Osteocyte (in vitro differentiated cells): Measurements from ENCODE around the gene CHD9NB. TPM values are rescaled to one million over a fixed set of nuclear protein-coding genes. Genes with fewer than 3 reads are reported as not detected.
"Not testable (repeated sequence)": the region's sequence is repeated elsewhere in the genome, so short reads cannot be mapped to it uniquely, and the experiment has no call there.

Experiments
- DNase-seq: peaks from one replicate; pipeline ENCODE4 v3.0.0; 2021; ENCODE audit warnings: mixed read lengths; ENCODE audit not compliant: unreplicated experiment; ENCODE audit errors: extremely low spot score
- H3K27ac Mint-ChIP-seq: one replicate; pipeline ENCODE4 v1.8.0; 2021; ENCODE audit warnings: mild to moderate bottlenecking, mixed read lengths; ENCODE audit not compliant: unreplicated experiment
- H3K27me3 Mint-ChIP-seq: one replicate; pipeline ENCODE4 v1.8.0; 2021; ENCODE audit warnings: mixed read lengths; ENCODE audit not compliant: unreplicated experiment
- H3K36me3 Mint-ChIP-seq: one replicate; pipeline ENCODE4 v1.8.0; 2021; ENCODE audit warnings: mixed read lengths; ENCODE audit not compliant: unreplicated experiment
- H3K4me1 Mint-ChIP-seq: one replicate; pipeline ENCODE4 v1.8.0; 2021; ENCODE audit warnings: mixed read lengths; ENCODE audit not compliant: unreplicated experiment
- H3K4me3 Mint-ChIP-seq: one replicate; pipeline ENCODE4 v1.8.0; 2021; ENCODE audit warnings: mild to moderate bottlenecking, moderate library complexity, mixed read lengths; ENCODE audit not compliant: unreplicated experiment
- H3K9me3 Mint-ChIP-seq: one replicate; pipeline ENCODE4 v1.8.0; 2021; ENCODE audit warnings: mixed read lengths; ENCODE audit not compliant: unreplicated experiment
- CTCF ChIP-seq: fragments of 200-600 bp; sonication (generic); IDR thresholded peaks from 2 replicates; pipeline ENCODE4 v1.5.0; 2021; ENCODE audit warnings: antibody characterized with exemption, mild to moderate bottlenecking, moderate library complexity
- total RNA-seq: library from RNA; stranded (reverse); gene quantifications from 2 replicates; pipeline ENCODE4 v1.2.1, GENCODE V29; 2021

Gene CHD9NB
- total RNA-seq, 1 donor from 2014 or later = 4.8 TPM

- DNase-seq = peak; percentile 84
- no peak for TF ChIP-seq CTCF
- peak overlapping the region; percentile 75 for H3K4me3 Mint-ChIP-seq
- peaks cover 52% of the 10 kb centered on the region for H3K4me1 Mint-ChIP-seq
- no peaks in the 10 kb centered on the region for H3K36me3 Mint-ChIP-seq
- H3K27ac Mint-ChIP-seq = peak overlapping the region; percentile 94
- no peaks in the 10 kb centered on the region for H3K27me3 Mint-ChIP-seq
- H3K9me3 Mint-ChIP-seq = peaks cover 5% of the 10 kb centered on the region
Observed at GRCh38 chr16:53043986-53044601, 8.6 kb downstream of the CHD9NB start.

- peaks cover 5% of the 10 kb centered on the region for H3K9me3 Mint-ChIP-seq
- H3K27ac Mint-ChIP-seq = peak overlapping the region; percentile 94
- TF ChIP-seq CTCF = no peak
- no peak for DNase-seq
- peaks cover 52% of the 10 kb centered on the region for H3K4me1 Mint-ChIP-seq
- peak overlapping the region; percentile 75 for H3K4me3 Mint-ChIP-seq
- H3K36me3 Mint-ChIP-seq = no peaks in the 10 kb centered on the region
- no peaks in the 10 kb centered on the region for H3K27me3 Mint-ChIP-seq
Observed at GRCh38 chr16:53043428-53043831, 9.3 kb downstream of the CHD9NB start.

- Mint-ChIP-seq H3K27me3 (no peaks in the 10 kb centered on the region), H3K4me3 (peak overlapping the region; percentile 75), H3K4me1 (peaks cover 54% of the 10 kb centered on the region), H3K9me3 (peaks cover 5% of the 10 kb centered on the region), H3K27ac (peak overlapping the region; percentile 94), H3K36me3 (no peaks in the 10 kb centered on the region)
- DNase-seq = no peak
- TF ChIP-seq CTCF = no peak
Observed at GRCh38 chr16:53042235-53042701, 10.4 kb downstream of the CHD9NB start.

- Mint-ChIP-seq H3K27ac (peak overlapping the region; percentile 94), H3K4me3 (peak overlapping the region; percentile 75), H3K4me1 (peaks cover 54% of the 10 kb centered on the region), H3K27me3 (no peaks in the 10 kb centered on the region), H3K36me3 (no peaks in the 10 kb centered on the region), H3K9me3 (peaks cover 5% of the 10 kb centered on the region)
- no peak for TF ChIP-seq CTCF
- peak; percentile 90 for DNase-seq
Observed at GRCh38 chr16:53041320-53042051, 11.2 kb downstream of the CHD9NB start.

- TF ChIP-seq CTCF = no peak
- H3K27ac Mint-ChIP-seq = peak overlapping the region; percentile 94
- peaks cover 5% of the 10 kb centered on the region for H3K9me3 Mint-ChIP-seq
- no peaks in the 10 kb centered on the region for H3K27me3 Mint-ChIP-seq
- peaks cover 54% of the 10 kb centered on the region for H3K4me1 Mint-ChIP-seq
- no peaks in the 10 kb centered on the region for H3K36me3 Mint-ChIP-seq
- DNase-seq = no peak
- H3K4me3 Mint-ChIP-seq = peak overlapping the region; percentile 7
Observed at GRCh38 chr16:53040788-53041187, 11.9 kb downstream of the CHD9NB start.

GRCh38 chr16:53036711-53037110, 16.0 kb downstream of the CHD9NB start:
- Mint-ChIP-seq H3K27me3 (peaks cover 10% of the 10 kb centered on the region), H3K4me1 (peaks cover 17% of the 10 kb centered on the region)
- not testable (repeated sequence) for H3K27ac Mint-ChIP-seq

More at GRCh38 chr16:53036711-53037110, 16.0 kb downstream of the CHD9NB start:
- peaks cover 17% of the 10 kb centered on the region for H3K9me3 Mint-ChIP-seq
- not testable (repeated sequence) for DNase-seq, H3K4me3 Mint-ChIP-seq, H3K36me3 Mint-ChIP-seq
